ENCODE results near the gene PHF5A.
A peak's percentile ranks its signal among the peaks of the same experiment; 100 is the strongest.

PHF5A gene

DNA sequence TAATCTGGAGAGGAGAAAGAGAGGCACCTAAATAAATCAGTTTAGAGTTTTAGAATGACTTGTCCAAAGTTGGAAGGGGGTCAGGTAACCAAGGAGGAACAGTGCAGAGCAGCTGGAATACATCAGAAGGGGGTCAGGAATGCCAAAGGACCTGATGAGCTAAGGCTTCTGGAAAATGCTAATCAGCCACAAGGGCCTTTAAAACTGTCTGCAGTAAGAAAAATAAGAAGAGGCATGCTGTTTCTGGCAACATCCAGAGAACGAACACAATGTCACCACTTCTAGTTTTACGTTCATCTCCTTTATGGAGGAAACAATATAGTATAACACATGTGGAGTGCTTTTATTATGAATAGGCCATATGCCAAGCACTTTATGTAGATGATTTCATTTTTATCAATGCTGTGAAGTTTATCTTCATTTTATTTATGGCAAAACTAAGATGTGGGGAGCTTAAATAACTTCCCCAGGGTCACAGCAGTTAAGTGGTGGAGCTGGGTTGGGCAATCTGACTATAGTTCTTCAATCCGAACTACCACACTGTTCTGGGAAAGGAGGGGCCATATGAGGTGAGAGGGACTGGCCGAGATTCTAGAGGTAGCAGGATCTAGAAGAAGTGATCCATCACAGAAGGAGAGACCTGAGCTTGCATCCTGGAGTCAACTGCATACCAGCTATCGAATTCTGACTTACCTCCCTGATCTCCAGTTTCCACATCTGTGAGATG, 23.0 kb upstream of the PHF5A start:
- Mint-ChIP-seq H3K27me3 (ENCODE audit: low read depth) (no peaks in the 10 kb centered on the region), H3K36me3 (ENCODE audit: low read depth) (no peaks in the 10 kb centered on the region), H3K4me3 (peak overlapping the region in 1 of 3 experiments; percentile 18), H3K4me1 (peaks cover 41% of the 10 kb centered on the region), H3K9me3 (no peaks in the 10 kb centered on the region), H3K27ac (peak overlapping the region; percentile 54 to 80 (median 78))
- TF ChIP-seq, protein P1, sequence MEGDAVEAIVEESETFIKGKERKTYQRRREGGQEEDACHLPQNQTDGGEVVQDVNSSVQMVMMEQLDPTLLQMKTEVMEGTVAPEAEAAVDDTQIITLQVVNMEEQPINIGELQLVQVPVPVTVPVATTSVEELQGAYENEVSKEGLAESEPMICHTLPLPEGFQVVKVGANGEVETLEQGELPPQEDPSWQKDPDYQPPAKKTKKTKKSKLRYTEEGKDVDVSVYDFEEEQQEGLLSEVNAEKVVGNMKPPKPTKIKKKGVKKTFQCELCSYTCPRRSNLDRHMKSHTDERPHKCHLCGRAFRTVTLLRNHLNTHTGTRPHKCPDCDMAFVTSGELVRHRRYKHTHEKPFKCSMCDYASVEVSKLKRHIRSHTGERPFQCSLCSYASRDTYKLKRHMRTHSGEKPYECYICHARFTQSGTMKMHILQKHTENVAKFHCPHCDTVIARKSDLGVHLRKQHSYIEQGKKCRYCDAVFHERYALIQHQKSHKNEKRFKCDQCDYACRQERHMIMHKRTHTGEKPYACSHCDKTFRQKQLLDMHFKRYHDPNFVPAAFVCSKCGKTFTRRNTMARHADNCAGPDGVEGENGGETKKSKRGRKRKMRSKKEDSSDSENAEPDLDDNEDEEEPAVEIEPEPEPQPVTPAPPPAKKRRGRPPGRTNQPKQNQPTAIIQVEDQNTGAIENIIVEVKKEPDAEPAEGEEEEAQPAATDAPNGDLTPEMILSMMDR (IDR thresholded peaks at IDR 0.05; ENCODE audit: unreplicated experiment in 3 of 3) = no peak

DNA sequence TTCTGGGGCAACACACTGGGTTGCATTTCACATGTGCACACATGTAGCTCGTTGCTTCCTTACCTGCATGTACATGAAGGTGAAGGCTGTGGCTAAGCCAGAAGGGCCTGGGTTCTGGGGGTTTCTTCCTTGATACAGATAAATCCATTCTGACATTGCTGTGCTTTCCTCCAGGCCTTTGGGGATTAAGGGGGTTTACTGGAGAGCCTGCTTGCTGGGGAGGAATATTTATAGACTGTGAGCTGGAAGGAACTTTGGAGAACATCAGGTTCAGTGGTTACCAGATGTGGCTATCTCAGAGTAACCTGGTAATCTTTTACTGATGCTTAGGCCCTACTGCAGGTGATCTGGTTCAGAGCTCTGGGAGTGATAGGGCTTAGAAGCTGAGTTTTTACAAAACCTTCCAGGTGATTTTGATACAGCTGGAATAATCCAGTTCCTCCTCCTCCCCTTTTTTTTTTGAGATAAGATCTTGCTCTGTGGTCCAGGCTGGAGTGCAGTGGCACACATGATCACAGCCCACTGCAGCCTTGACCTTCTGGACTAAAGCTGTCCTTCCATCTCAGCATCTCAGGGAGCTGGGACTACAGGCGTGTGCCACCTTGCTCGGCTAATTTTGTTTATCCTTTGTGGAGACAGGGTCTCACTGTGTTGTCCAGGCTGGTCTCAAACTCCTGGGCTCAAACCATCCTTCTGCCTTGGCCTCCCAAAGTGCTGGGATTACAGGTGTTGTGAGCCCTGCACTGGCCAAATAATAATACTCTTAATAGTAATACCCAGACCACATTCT, 20.3 kb upstream of the PHF5A start:
- Mint-ChIP-seq H3K9me3 (no peaks in the 10 kb centered on the region), H3K4me1 (peaks cover 43% of the 10 kb centered on the region), H3K27me3 (ENCODE audit: low read depth) (no peaks in the 10 kb centered on the region)

DNA sequence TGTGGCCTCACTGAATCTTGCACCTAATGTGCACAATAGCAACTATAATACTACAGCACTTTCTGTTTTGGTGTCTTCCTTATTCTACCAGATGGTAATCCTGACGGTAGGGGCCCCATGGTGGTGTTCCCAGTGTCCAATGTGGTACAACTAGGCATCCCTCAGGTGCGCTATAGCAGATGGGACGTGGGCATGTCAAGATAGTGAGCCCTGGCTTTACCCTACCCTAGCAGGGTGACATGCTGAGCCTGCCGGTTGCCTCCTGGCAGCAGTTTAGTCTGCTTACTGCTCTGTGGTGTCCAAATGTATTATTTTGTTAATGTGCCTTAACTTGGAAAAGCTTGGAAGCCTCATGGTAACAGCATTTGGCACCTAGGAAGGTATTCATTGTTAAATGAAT, 19.6 kb upstream of the PHF5A start:
- Mint-ChIP-seq H3K36me3 (ENCODE audit: low read depth) (no peaks in the 10 kb centered on the region), H3K4me3 (no peak overlapping the region), H3K9me3 (no peaks in the 10 kb centered on the region), H3K4me1 (peaks cover 46% of the 10 kb centered on the region), H3K27ac (peak overlapping the region in 1 of 3 experiments; percentile 12), H3K27me3 (ENCODE audit: low read depth) (no peaks in the 10 kb centered on the region)
- TF ChIP-seq, protein P1 (IDR thresholded peaks at IDR 0.05; ENCODE audit: unreplicated experiment in 3 of 3) = no peak

More for the DNA sequence above, 20.3 kb upstream of the PHF5A start:
- Mint-ChIP-seq H3K27ac (peak overlapping the region in 1 of 3 experiments; percentile 28), H3K36me3 (ENCODE audit: low read depth) (no peaks in the 10 kb centered on the region), H3K4me3 (no peak overlapping the region)
- TF ChIP-seq, protein P1 (IDR thresholded peaks at IDR 0.05; ENCODE audit: unreplicated experiment in 3 of 3) = no peak

DNA sequence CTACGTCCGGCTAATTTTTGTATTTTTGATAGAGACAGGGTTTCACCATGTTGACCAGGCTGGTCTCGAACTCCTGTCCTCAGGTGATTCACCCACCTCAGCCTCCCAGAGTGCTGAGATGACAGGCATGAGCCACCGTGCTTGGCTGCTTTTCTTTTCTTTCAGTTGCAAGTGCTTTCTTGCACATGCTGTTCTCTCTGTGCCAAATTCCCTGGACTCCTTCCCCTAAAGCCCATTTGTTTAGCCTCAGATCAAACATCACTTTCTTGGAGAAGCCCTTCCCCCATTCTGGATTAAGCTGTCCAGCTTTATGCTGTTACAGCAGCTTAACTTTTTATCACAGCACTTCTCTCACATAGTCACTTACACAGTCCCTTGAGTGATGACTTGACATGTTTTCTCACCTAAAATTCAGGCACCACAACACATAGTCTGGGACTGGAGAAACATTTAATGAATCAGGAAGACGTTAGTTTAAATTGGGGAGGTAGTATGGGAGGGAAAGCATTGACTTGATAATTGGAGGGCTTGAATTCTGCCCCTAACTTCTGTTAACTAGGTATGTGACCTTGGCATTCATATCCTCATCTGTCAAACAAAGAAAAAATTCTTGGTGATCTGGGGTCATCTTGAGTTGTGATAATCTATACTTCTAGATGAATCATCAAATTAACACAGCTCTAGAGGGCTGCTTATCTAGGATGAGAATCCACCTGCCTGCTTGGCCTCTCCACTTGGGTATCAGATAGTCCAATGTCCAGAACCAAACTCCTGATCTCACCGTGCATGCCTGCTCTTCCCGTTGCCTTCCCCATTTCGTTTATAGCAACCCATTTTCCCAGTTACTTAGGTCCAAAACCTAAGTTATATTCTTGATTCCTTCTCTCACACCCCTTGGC, 18.8 kb upstream of the PHF5A start:
- H3K4me3 Mint-ChIP-seq = no peak overlapping the region
- peaks cover 53% of the 10 kb centered on the region for H3K4me1 Mint-ChIP-seq
- no peaks in the 10 kb centered on the region for H3K9me3 Mint-ChIP-seq
- H3K27me3 Mint-ChIP-seq (ENCODE audit: low read depth) = no peaks in the 10 kb centered on the region
- H3K27ac Mint-ChIP-seq = peak overlapping the region in 2 of 3 experiments; percentile 11 to 12
- no peaks in the 10 kb centered on the region for H3K36me3 Mint-ChIP-seq (ENCODE audit: low read depth)
- TF ChIP-seq, protein P1 (IDR thresholded peaks at IDR 0.05; ENCODE audit: unreplicated experiment in 3 of 3) = no peak

DNA sequence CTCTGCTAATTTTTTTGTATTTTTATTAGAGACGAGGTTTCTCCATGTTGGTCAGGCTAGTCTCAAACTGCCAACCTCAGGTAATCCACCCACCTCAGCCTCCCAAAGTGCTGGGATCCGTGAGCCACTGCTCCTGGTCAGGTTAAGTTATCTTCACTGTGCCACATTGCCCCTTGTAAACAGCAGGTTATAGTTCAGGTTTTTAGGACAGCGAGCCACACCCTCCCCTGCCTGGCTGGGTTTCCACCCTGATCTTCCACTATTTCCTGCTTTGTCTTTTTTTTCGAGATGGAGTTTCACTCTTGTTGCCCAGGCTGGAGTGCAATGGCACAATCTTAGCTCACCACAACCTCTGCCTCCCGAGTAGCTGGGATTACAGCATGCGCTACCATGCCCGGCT, 16.5 kb upstream of the PHF5A start:
- H3K4me3 Mint-ChIP-seq = no peak overlapping the region
- H3K27me3 Mint-ChIP-seq (ENCODE audit: low read depth) = no peaks in the 10 kb centered on the region
- H3K36me3 Mint-ChIP-seq (ENCODE audit: low read depth) = no peaks in the 10 kb centered on the region
- no peaks in the 10 kb centered on the region for H3K9me3 Mint-ChIP-seq
- peaks cover 57% of the 10 kb centered on the region for H3K4me1 Mint-ChIP-seq
- H3K27ac Mint-ChIP-seq = no peak overlapping the region
- TF ChIP-seq, protein P1 (IDR thresholded peaks at IDR 0.05; ENCODE audit: unreplicated experiment in 3 of 3) = no peak
